Loucy (cell line): ENCODE results near the gene TAS2R20.

Source experiments
- H2AFZ ChIP-seq: fragments of 200-600 bp; sonication (generic); 2 replicates; pipeline ENCODE4 v1.6.0; 2016; ENCODE audit warnings: antibody characterized with exemption, mild to moderate bottlenecking, low read length, moderate library complexity
- H3F3A ChIP-seq: fragments of 200-600 bp; 2 replicates; pipeline ENCODE4 v1.6.0; 2016; ENCODE audit warnings: antibody characterized with exemption, low read depth, mild to moderate bottlenecking
- H3K27me3 ChIP-seq: fragments of 200-600 bp; sonication (generic); 2 replicates; pipeline ENCODE4 v1.6.1; 2014; ENCODE audit warnings: low read length, mild to moderate bottlenecking; ENCODE audit not compliant: insufficient read depth, poor library complexity, severe bottlenecking
- H3K36me3 ChIP-seq: fragments of 200-600 bp; sonication (generic); 2 replicates; pipeline ENCODE4 v1.6.1; 2016; ENCODE audit warnings: low read length; ENCODE audit not compliant: insufficient read depth
- H3K4me1 ChIP-seq: fragments of 200-600 bp; sonication (generic); 2 replicates; pipeline ENCODE4 v1.5.1; 2014; ENCODE audit warnings: low read length, mild to moderate bottlenecking; ENCODE audit not compliant: insufficient read depth, poor library complexity, severe bottlenecking
- H3K4me2 ChIP-seq: fragments of 200-600 bp; sonication (generic); 2 replicates; pipeline ENCODE4 v1.6.0; 2014; ENCODE audit warnings: antibody characterized with exemption, low read length, low read depth, mild to moderate bottlenecking; ENCODE audit not compliant: poor library complexity, severe bottlenecking
- H3K4me3 ChIP-seq: fragments of 200-600 bp; sonication (generic); 2 replicates; pipeline ENCODE4 v1.5.1; 2014; ENCODE audit warnings: low read length, mild to moderate bottlenecking, mixed read lengths; ENCODE audit not compliant: poor library complexity, severe bottlenecking
- H3K79me2 ChIP-seq: fragments of 200-600 bp; sonication (generic); 2 replicates; pipeline ENCODE4 v1.6.1; 2014; ENCODE audit warnings: low read length; ENCODE audit not compliant: insufficient read depth
- H3K9ac ChIP-seq: fragments of 200-600 bp; sonication (generic); 2 replicates; pipeline ENCODE4 v1.6.0; 2014; ENCODE audit warnings: mild to moderate bottlenecking, low read depth, low read length, moderate library complexity; ENCODE audit not compliant: poor library complexity, severe bottlenecking
- H3K9me2 ChIP-seq: fragments of 200-600 bp; sonication (generic); replicated peaks from 2 replicates; pipeline ENCODE4 v1.6.1; 2016; ENCODE audit warnings: low read depth, low read length, mixed read lengths
- H3K9me3 ChIP-seq: fragments of 200-600 bp; sonication (generic); 2 replicates; pipeline ENCODE4 v1.6.1; 2014; ENCODE audit warnings: mild to moderate bottlenecking, antibody characterized with exemption, low read length, low read depth; ENCODE audit not compliant: insufficient read depth
- H4K20me1 ChIP-seq: fragments of 200-600 bp; sonication (generic); 2 replicates; pipeline ENCODE4 v1.6.0; 2014; ENCODE audit warnings: antibody characterized with exemption, low read length, mild to moderate bottlenecking; ENCODE audit not compliant: insufficient read depth, poor library complexity, severe bottlenecking
- CTCF ChIP-seq: fragments of 200-600 bp; sonication (generic); conservative IDR thresholded peaks from 2 replicates; pipeline ENCODE4 v1.5.1; 2014; ENCODE audit warnings: mild to moderate bottlenecking, antibody characterized with exemption, low read length
- EZH2phosphoT487 ChIP-seq: fragments of 200-600 bp; IDR thresholded peaks from 2 replicates; pipeline ENCODE4 v1.6.1; 2018; ENCODE audit warnings: antibody characterized with exemption, mild to moderate bottlenecking, moderate library complexity, borderline replicate concordance

Gene TAS2R20

DNA sequence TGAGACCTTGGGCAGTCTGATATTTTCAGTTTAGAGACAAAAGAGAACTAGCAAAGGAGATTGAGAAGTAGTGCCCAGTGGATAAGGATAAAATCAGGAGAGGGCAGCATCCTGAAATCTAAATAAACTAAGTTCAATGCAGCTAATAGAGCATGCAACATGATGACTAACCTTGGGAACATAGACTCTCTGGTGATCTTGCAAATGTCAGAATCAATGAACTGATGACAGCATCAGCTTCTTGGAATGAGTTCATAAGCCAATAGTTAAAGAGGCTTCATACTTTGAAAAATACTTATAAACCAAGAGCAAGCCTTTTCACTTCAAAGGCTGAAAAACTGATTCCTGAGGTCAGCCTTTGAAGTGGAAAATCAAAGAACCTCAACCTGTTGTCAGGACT is 16.1 kb upstream of the TAS2R20 start:
- H3K27me3 ChIP-seq: no peaks in the 10 kb centered on the region
- H2AFZ ChIP-seq: no peak overlapping the region
- H3K36me3 ChIP-seq: no peaks in the 10 kb centered on the region
- H3K4me1 ChIP-seq: no peaks in the 10 kb centered on the region
- H3F3A ChIP-seq: no peaks in the 10 kb centered on the region
- H3K9me2 ChIP-seq: no peaks in the 10 kb centered on the region
- TF ChIP-seq CTCF: no peak
- TF ChIP-seq EZH2phosphoT487: no peak
- H3K79me2 ChIP-seq: no peaks in the 10 kb centered on the region
- H3K9ac ChIP-seq: no peak overlapping the region
- no peaks in the 10 kb centered on the region for H3K9me3 ChIP-seq
- H3K4me2 ChIP-seq: no peak overlapping the region
- no peak overlapping the region for H3K4me3 ChIP-seq
- no peaks in the 10 kb centered on the region for H4K20me1 ChIP-seq

DNA sequence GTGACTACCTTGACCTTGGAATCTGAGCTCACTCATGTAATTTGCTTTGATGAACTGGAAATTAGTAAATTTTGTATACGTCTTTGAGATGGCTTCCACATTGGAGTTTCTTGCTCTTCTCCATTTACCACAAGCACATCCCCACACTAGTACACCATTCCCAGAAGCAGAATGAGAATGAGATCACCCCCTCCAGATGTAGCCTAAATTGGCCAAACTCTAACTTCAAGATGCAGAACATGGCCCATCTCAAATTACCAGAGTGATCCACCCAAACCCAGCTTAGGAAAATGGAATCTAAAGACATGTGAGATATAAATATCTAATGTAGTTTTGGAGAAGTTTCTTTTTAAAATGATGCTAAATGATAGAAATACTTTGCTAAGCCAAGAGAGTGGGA is 9.5 kb upstream of the TAS2R20 start:
- no peaks in the 10 kb centered on the region for H4K20me1 ChIP-seq
- no peaks in the 10 kb centered on the region for H3K4me1 ChIP-seq
- no peak overlapping the region for H2AFZ ChIP-seq
- no peaks in the 10 kb centered on the region for H3F3A ChIP-seq
- no peak overlapping the region for H3K9ac ChIP-seq
- no peaks in the 10 kb centered on the region for H3K36me3 ChIP-seq
- H3K4me2 ChIP-seq: no peak overlapping the region
- H3K27me3 ChIP-seq: no peaks in the 10 kb centered on the region
- H3K9me3 ChIP-seq: no peaks in the 10 kb centered on the region
- H3K79me2 ChIP-seq: no peaks in the 10 kb centered on the region
- H3K4me3 ChIP-seq: no peak overlapping the region
- H3K9me2 ChIP-seq: no peaks in the 10 kb centered on the region
- TF ChIP-seq CTCF (no peak), EZH2phosphoT487 (no peak)

DNA sequence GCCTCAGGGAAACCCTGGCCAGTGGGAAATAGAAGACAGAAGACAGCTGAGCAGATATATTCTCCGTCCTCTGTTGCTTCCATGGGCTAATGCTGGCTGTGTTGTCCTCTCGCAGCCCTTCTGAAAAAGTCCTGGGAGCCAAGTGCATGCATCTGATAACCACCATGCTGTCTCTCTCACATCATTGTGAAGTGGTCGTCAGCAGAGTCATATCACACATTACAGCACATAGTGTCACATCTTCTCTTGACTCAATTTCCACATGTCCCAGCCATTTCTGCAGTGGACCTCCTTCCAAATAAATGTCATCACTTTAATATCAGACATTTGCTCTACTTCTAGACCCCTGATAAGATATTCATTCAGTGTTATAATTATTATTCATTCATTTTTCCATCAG is 3.8 kb downstream of the TAS2R20 start:
- H3K9me2 ChIP-seq: no peaks in the 10 kb centered on the region
- H2AFZ ChIP-seq: no peak overlapping the region
- H3F3A ChIP-seq: no peaks in the 10 kb centered on the region
- TF ChIP-seq EZH2phosphoT487 (no peak), CTCF (no peak)
- no peaks in the 10 kb centered on the region for H4K20me1 ChIP-seq
- H3K79me2 ChIP-seq: no peaks in the 10 kb centered on the region
- no peaks in the 10 kb centered on the region for H3K9me3 ChIP-seq
- H3K4me3 ChIP-seq: no peak overlapping the region
- no peak overlapping the region for H3K9ac ChIP-seq
- H3K4me2 ChIP-seq: no peak overlapping the region
- H3K36me3 ChIP-seq: no peaks in the 10 kb centered on the region
- H3K27me3 ChIP-seq: no peaks in the 10 kb centered on the region
- H3K4me1 ChIP-seq: no peaks in the 10 kb centered on the region
